Fibroblast of skin of left biceps (primary cell): ENCODE data around the gene LPCAT2.

Experiments used
- DNase-seq, 2 experiments: peaks; one replicate each; pipeline ENCODE4 v3.0.0-alpha.2; 2013; ENCODE audit warnings: low read depth in 2 of 2

LPCAT2 gene

GRCh38 chr16:55481023-55481422 is 27.8 kb upstream of the LPCAT2 start:
- no peak for DNase-seq

DNA sequence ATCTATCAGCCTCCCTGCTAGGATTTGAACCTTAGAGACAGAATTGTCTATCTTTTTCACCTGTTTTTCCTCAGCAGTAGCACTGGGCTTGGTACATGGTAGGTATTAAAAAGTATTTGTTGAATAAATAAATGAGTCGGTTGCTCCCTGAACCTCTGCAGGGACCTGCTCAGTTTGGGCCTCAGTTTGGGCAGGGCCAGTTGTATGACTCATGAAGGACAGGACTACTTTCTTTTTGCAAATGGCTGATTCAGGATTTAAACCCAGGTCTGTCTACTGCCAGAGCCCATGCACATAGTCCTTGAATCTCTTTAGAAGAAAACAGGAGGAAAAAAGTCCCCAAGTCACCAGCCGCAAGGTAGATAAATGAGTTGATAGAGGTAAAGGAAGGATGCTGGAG is 26.8 kb upstream of the LPCAT2 start:
- DNase-seq, result no peak

DNA sequence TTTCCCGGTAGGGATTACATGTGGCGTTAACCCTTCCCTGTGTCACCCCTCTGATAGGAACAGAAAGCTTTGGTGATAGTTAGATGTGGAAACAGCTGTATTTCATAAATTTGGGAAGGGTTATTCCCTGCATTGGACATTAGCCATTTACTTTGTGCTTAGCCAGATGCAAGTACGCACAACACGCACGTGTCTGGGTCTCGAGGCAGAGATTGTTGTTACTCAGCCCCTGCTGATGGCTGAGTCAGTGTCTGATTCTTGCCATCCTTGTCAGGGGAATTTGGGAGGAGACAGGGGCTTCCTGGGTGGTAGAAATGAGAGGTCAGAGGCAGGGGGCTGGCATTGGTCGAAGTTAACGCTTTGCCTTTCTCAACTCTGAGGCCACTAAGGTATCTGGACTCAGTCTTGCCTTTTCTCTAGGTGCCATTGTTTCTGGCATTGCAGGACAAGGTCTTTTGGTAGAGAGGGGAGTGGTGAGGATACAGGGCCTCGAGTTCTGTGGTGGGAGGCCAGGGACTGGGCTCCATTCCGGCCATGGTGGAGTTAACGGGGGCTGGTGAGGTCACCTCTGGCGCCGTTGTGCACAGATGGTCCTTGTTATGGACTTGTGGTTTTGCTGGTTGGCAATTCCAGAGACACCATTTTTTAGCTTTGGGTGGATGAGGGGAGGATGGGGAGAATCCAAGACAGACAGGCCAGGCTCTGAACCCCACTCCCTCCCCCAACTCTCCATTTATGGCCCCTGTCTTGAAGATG is 21.6 kb upstream of the LPCAT2 start:
- peak; percentile 85 for DNase-seq

GRCh38 chr16:55488306-55488705 is 20.6 kb upstream of the LPCAT2 start:
- no peak for DNase-seq

DNA sequence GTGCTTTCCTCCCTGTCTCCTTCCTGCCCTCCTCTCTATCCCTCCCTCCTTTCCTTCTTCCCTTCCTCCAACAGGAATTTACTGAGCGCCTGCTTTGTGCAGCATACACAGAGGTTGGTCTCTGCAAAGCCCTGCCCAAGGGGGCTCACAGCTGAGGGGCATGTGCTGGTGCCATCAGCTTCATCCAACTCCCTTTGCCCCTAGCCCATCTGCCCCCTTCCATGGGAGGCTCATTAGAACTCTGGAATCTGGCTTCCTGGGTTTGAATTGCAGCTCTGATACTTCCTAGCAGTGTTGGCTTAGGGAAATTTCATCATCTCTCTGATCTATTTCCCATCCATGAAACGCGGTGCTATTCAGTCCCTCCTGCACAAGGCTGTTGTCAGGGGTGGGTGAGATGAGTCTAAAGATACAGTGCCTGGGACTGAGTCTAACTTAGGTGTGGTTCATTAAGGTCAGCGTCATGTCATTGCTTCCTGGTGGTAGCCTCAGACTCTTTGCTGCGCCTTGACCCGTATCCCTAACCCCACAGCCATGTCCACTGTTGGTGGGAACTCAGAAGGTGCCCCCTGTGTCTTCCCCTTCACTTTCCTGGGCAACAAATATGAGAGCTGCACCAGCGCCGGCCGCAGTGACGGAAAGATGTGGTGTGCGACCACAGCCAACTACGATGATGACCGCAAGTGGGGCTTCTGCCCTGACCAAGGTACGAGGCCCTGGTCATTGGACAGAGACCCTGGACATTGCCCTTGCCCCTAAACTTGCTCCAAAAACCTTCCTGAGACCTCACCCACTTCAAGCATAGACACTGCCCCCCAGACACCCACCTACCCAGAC is 19.5 kb upstream of the LPCAT2 start:
- DNase-seq, result no peak

- DNase-seq, result no peak
Observed at GRCh38 chr16:55489956-55490265, 19.0 kb upstream of the LPCAT2 start.

DNA sequence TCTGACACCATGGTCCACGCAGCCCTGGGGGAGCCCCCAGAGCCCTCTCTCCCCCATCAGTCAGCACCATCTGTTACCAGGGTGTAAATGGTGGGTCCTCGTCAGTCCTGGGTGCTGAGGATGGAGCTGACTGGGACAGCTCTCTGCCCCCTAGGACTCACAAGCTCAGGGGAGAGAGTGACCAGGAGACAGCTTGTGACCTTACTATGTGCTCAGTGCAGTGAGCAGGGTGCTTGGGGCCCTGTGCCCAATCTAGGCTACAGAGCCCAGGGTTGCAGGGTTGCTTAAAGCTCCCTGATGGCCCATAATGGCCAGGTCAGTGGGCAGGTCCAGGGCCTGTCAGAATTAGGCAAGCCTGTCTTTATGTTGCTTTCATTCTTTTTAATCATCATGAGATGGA is 18.6 kb upstream of the LPCAT2 start:
- no peak for DNase-seq

- DNase-seq, result no peak
Observed at GRCh38 chr16:55491691-55492090, 17.2 kb upstream of the LPCAT2 start.

GRCh38 chr16:55492756-55493380 is 16.0 kb upstream of the LPCAT2 start:
- no peak for DNase-seq

GRCh38 chr16:55494994-55495421 is 13.9 kb upstream of the LPCAT2 start:
- peak; percentile 94 to 96 for DNase-seq

DNA sequence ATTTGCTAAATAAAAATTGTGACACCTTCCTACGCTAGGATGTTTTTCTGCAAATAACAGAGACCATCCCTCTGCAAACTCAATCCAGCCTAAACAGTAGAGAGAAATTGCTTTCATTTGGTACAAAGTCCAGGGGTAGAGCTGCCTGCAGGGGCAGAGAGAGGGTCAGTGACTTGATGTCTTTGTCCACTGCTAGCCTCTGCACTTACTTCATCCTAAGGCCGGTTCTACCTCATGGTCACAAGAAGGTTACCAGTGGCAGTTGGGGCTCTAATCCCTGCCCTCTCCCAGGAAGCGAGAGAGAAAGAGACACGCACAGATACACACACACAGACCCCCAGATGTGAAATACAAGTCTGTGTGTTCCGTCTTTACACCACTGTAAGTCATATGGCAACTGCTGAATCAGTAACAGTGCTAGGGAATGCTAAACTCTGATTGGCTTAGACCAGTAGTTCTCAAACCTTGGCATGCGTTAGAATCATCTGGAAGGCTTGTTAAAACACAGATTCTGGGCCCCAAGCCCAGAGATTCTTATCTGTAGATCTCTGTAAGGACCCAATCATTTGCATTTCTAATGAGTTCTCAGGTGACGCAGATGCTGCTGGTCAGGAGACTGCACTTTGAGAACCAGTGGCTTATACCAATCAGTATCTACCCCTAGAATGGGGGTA is 13.1 kb upstream of the LPCAT2 start:
- peak; percentile 90 to 91 for DNase-seq

DNA sequence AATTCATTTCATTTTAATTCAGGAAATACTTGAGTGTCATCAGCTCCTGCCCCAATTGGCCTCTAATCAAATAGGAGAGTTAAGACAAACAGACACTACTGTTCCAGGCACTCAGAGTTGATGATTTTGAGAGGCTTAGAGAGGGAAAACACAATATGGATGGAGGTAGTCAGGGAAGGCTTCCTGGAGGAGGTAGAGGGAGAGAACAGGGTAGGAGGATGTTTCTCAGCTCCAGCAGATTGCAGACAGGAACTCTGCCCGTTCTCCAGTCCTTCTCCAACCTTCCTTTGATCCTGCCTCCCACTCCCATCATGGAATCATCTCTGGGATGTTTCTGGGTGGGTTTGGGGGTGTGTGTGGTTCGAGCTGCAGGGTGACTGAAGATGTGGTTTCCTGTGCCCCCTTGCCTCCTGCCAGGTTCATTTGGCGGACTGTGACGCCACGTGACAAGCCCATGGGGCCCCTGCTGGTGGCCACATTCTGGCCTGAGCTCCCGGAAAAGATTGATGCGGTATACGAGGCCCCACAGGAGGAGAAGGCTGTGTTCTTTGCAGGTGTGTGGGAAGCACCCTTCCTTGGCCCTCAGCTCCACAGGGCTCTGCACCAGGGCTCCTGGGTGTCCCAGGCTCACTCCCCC is 12.2 kb upstream of the LPCAT2 start:
- DNase-seq, result no peak

- no peak for DNase-seq
Observed at GRCh38 chr16:55497558-55497957, 11.3 kb upstream of the LPCAT2 start.

DNA sequence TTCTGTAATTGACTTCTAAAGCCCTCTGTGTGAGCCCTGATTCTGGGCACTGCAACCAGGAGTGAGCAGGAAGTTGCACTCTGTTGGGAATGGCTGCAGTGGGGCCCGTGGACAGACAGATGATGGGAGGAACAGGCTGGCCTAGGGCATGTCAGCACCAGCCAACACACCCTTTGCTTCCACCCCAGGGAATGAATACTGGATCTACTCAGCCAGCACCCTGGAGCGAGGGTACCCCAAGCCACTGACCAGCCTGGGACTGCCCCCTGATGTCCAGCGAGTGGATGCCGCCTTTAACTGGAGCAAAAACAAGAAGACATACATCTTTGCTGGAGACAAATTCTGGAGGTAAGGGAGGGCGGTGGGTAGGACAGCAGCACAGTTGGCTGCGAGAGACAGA is 10.8 kb upstream of the LPCAT2 start:
- no peak for DNase-seq

DNA sequence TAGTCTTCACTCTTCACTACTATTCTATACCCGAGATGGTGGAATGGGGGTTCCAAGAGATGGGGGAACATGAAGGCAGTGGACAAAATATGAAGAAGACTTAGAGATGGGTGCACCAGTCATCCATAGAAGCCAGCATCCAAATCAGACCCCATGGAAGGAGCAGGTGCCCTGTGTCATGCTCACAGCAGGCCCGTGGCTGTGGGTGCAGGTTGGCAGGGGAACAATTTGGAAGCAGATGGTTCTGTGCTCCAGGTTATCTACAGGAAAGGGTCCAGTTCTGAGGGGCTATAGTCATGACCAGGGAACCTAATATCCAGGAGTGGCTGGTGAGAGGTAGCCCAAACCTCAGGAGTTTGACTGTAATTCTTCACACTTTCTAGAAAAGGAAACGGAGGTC is 9.6 kb upstream of the LPCAT2 start:
- no peak for DNase-seq

DNA sequence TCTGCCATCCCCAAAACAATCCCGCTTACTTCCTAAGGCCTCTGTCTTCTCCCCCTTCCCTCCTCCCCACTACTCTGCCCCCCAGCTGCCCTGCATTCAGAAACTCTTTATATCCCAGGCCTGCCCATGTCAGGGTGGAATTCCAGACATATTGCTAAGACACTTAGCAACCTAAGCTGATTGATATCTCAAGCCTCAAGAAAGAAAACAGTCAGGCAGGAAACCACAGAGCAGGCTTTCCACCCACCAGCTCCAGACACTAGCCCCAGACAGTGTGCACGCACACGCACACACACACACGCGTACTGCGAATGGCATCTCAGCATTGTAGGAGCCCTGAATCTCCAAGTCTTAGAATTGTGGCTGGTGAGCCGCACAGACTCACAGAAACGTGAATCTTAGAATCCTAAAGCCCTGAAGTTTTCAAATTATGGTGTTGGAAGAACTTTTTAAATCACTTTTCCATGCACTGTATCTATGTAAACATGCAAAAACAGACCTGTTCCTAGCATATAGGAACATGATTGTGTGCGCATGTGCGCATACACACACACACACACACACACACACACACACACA is 8.8 kb upstream of the LPCAT2 start:
- peak; percentile 98 to 99 for DNase-seq

DNA sequence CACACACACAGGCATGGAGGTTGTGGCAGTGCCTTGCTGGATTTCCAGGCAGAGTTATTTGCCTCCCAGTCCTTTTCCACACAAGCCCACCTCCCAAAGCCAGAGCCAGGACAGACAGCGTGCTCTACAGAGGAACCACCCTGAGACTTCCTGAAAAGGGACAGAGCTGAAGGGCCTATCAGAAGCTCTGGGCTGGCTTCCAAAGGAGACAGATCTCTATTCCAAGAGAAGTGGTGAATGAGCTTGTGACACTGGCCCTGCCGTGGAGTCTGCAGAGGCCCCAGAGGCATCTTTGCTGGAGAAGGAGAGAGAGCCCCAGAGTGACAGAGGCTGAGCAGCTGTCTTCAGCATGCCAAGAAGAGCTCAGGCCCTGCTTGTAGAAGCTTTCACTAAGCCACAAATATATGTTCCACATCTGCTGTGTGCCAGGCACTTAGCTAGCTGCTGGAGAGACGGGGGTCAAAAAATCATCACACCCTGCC is 8.3 kb upstream of the LPCAT2 start:
- no peak for DNase-seq

GRCh38 chr16:55501549-55502322 is 7.1 kb upstream of the LPCAT2 start:
- DNase-seq, result no peak

DNA sequence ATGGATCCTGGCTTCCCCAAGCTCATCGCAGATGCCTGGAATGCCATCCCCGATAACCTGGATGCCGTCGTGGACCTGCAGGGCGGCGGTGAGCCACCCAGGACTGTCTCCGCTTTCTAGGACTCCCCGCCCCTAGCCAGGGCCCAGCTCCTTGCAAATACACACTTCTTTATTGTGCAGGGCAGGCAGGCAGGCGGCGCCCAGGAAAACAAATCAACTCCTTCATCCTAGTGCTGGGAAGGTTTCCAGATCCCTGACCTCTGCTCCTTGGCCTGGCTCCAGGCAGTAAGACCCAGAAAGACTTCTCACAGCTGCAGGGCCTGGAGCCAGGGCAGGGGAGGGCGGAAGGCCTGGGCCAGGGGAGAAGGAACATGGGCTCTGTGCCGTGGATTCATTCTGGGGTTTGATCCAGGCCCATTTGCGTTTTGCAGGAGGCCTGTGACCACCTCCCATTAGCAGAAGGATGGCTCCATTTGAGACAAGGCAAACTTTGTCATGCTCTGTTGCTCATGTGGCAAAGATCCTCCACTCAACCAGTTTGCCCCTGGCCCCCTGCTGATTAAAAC is 6.0 kb upstream of the LPCAT2 start:
- no peak for DNase-seq
